ENCODE data around the gene SLC22A15. TPM values are rescaled to one million over a fixed set of nuclear protein-coding genes. Genes with fewer than 3 reads are reported as not detected.

Gene SLC22A15
- total RNA-seq, 1 donor from 2014 or later = 4.6 TPM

DNA sequence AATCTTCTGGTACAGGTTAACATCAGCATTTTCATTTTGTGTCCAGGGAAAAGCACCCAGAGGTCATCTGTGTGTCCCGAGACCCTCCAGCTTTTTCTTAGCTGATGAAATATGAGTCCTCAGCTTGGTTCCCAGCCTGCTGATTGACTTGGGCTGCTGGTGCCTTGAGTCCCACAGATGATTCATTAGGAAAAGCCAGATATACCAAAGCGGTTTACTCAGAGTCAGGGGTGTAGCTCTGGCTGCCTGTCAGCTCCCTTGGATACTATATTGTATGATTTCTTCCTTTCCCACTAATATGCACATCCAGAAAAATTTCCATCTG lies 91.2 kb downstream of the SLC22A15 start:
- Mint-ChIP-seq H3K4me3 (no peak overlapping the region), H3K4me1 (no peaks in the 10 kb centered on the region), H3K36me3 (ENCODE audit: low read depth) (peaks cover 14% of the 10 kb centered on the region), H3K27me3 (no peaks in the 10 kb centered on the region), H3K27ac (no peak overlapping the region), H3K9me3 (no peaks in the 10 kb centered on the region)
- no peak for DNase-seq
- POLR2A ChIA-PET = no interaction called here
- CTCF ChIA-PET = no interaction called here
- no peak for ATAC-seq (ENCODE audit: low read depth)
- intact Hi-C loops (cut with micrococcal nuclease) = no loop called here
- TF ChIP-seq, protein P1, sequence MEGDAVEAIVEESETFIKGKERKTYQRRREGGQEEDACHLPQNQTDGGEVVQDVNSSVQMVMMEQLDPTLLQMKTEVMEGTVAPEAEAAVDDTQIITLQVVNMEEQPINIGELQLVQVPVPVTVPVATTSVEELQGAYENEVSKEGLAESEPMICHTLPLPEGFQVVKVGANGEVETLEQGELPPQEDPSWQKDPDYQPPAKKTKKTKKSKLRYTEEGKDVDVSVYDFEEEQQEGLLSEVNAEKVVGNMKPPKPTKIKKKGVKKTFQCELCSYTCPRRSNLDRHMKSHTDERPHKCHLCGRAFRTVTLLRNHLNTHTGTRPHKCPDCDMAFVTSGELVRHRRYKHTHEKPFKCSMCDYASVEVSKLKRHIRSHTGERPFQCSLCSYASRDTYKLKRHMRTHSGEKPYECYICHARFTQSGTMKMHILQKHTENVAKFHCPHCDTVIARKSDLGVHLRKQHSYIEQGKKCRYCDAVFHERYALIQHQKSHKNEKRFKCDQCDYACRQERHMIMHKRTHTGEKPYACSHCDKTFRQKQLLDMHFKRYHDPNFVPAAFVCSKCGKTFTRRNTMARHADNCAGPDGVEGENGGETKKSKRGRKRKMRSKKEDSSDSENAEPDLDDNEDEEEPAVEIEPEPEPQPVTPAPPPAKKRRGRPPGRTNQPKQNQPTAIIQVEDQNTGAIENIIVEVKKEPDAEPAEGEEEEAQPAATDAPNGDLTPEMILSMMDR (IDR thresholded peaks at IDR 0.05) = no peak

DNA sequence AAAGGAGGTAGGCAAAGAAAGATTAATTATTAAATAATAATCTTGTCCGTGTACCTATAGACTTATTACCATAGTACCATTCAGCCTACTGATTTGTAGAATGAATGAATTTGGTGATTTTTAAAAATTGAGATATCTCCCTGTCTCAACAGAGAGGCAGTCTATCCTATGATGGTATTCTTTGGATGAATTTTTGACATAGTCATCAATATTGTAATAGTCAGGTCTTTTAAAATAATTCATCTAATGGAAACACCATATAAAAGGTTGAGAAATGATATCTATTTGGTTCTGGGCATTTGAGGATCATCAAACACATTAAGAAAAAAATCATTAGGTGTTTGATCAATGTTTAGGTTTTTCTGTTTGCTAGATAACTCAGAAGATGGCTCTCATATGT lies 99.3 kb downstream of the SLC22A15 start:
- Mint-ChIP-seq H3K36me3 (ENCODE audit: low read depth) (no peaks in the 10 kb centered on the region), H3K27ac (no peak overlapping the region), H3K4me3 (no peak overlapping the region), H3K4me1 (no peaks in the 10 kb centered on the region), H3K9me3 (no peaks in the 10 kb centered on the region), H3K27me3 (no peaks in the 10 kb centered on the region)
- DNase-seq = no peak
- intact Hi-C loops (cut with micrococcal nuclease) = no loop called here
- no peak for ATAC-seq (ENCODE audit: low read depth)
- POLR2A ChIA-PET = no interaction called here
- TF ChIP-seq, protein P1 (IDR thresholded peaks at IDR 0.05) = no peak
- CTCF ChIA-PET = no interaction called here

DNA sequence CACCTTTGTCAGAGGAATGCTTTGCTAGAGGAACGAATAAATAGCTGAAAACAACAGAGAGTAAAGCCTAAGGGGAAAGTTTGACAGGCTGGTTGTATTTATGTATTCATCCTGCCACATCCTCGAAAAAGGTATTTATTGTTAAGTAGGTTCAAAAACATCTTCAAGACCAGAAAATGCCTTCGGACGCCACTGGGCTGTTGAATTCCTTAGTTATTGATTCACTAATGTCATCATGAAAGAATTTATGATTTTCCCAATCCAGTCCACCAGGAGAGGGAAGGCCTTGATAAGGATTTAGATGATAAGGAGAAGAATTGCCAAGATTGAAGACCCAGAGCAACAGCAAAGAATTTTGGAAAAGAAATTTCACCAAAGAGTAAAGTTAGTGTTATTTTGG lies 99.7 kb downstream of the SLC22A15 start:
- ChIA-PET CTCF (no interaction called here), POLR2A (no interaction called here)
- Mint-ChIP-seq H3K9me3 (no peaks in the 10 kb centered on the region), H3K4me3 (no peak overlapping the region), H3K27ac (no peak overlapping the region), H3K27me3 (no peaks in the 10 kb centered on the region), H3K4me1 (no peaks in the 10 kb centered on the region), H3K36me3 (ENCODE audit: low read depth) (no peaks in the 10 kb centered on the region)
- DNase-seq = no peak
- no peak for ATAC-seq (ENCODE audit: low read depth)
- TF ChIP-seq, protein P1 (IDR thresholded peaks at IDR 0.05) = no peak
- intact Hi-C loops (cut with micrococcal nuclease) = no loop called here

DNA sequence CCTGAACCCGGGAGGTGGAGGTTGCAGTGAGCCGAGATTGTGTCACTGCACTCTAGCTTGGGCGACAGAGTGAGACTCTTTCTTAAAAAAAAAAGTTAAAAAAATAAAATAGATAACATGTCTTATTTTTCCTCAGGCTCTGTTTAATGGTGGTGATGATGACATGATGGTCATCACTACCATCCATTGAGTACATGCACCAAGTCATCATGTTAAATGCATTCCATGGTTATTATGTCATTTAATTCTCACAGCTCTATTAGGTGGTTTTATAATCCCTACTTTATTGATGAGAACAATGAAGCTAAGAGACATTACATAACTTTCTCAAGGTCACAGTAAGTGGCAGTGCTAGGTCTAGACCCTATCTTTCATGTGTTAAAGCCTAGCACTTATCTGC lies 100.5 kb downstream of the SLC22A15 start:
- DNase-seq (no peak), ATAC-seq (ENCODE audit: low read depth) (no peak)
- Mint-ChIP-seq H3K9me3 (no peaks in the 10 kb centered on the region), H3K27me3 (no peaks in the 10 kb centered on the region), H3K4me3 (no peak overlapping the region), H3K4me1 (no peaks in the 10 kb centered on the region), H3K36me3 (ENCODE audit: low read depth) (no peaks in the 10 kb centered on the region), H3K27ac (no peak overlapping the region)
- CTCF ChIA-PET = no interaction called here
- POLR2A ChIA-PET = no interaction called here
- TF ChIP-seq, protein P1 (IDR thresholded peaks at IDR 0.05) = no peak
- intact Hi-C loops (cut with micrococcal nuclease) = no loop called here

DNA sequence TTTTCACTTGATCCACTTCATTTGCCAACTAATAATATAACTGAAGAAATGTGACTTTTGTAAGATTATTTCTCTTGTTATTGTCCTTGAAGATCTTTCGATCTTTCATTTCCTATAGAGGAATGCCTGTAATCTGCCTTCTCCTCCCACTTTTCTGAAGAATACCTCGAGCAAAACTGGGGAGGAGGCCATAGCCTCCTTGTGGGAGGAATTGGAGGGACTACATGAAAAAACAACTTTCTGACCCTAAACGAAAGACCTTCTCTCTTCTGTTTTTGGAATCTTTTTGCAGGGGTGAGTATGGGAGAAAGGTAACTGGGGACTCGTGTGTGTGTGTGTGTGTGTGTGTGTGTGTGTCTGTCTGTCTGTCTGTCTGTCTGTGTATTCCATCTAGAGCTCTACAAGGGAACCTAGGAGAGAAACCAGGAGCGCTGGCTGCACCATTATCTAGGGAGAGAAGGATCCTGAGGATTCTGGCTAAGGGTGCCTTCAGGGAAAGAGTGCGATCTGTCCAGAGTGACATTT lies 102.4 kb downstream of the SLC22A15 start:
- Mint-ChIP-seq H3K4me1 (no peaks in the 10 kb centered on the region), H3K4me3 (no peak overlapping the region), H3K9me3 (no peaks in the 10 kb centered on the region), H3K36me3 (ENCODE audit: low read depth) (no peaks in the 10 kb centered on the region), H3K27me3 (no peaks in the 10 kb centered on the region), H3K27ac (no peak overlapping the region)
- CTCF ChIA-PET = no interaction called here
- TF ChIP-seq, protein P1 (IDR thresholded peaks at IDR 0.05) = no peak
- POLR2A ChIA-PET = no interaction called here
- DNase-seq (no peak), ATAC-seq (ENCODE audit: low read depth) (no peak)
- intact Hi-C loops (cut with micrococcal nuclease) = no loop called here

Measured in activated B cell treated with CpG ODN at 0.5 μM for 24 hours (primary cell).